HCEC 1CT (cell line): ENCODE data around the gene MARCKSL1.

Experiments used
- DNase-seq: peaks from one replicate; pipeline ENCODE4 v3.0.0-alpha.2; 2017

MARCKSL1 gene

DNA sequence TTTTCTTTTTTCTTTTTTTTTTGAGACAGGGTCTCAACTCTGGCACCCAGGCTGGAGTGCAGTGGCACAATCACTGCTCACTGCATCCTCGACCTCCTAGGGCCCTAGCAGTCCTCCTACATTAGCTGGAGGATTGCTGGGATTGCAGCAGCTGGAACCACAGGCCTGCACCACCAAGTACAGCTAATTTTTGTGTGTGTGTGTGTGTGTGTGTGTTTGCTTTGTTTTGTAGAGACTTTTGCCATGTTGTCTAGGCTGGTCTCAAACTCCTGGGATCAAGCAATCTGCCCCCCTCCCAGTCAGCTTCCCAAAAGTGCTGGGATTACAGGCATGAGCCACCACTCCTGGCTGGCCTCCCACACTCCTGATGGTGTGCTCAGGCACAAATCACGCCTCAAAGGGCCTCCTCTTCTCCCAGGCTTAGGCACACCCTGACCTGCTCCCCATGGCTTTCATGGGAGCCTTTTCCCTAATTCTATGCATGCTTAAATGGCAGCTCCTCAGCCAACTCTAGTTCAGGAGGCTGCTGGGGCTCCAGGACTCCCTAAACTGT lies 16.9 kb upstream of the MARCKSL1 start:
- no peak for DNase-seq

GRCh38 chr1:32352239-32352745 lies 16.3 kb upstream of the MARCKSL1 start:
- no peak for DNase-seq

GRCh38 chr1:32351399-32352238 lies 15.6 kb upstream of the MARCKSL1 start:
- DNase-seq: peak; percentile 90

DNA sequence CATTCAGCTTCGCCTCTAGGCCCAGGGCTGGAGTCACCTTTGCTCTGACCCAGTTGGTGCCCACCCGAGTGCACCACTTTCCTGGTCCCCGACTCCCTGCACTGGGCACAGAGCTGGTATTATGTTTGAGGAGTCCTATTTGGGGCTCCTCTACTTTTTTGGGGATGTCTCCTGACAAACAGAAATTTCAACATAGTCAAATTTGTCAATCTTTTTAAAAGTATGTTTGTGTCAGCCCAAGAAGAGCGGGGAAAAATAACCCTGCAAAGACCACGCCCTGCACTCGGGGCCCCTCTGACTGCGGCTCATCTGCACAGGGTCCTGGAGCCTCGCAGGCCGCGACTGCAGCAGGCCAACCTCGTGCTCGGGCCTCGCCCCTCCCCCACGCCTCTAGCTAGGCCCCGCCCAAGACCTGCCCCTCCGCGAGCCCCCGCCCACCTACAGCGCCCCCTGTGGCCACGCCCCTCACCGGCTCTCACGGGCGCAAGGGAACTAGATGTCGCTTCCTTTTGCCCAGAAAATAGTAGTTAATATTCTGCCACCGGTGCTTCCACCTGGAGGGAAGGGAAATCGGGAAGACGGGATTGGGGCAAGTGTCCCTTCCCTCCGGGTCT lies 14.9 kb upstream of the MARCKSL1 start:
- DNase-seq: peak; percentile 62

DNA sequence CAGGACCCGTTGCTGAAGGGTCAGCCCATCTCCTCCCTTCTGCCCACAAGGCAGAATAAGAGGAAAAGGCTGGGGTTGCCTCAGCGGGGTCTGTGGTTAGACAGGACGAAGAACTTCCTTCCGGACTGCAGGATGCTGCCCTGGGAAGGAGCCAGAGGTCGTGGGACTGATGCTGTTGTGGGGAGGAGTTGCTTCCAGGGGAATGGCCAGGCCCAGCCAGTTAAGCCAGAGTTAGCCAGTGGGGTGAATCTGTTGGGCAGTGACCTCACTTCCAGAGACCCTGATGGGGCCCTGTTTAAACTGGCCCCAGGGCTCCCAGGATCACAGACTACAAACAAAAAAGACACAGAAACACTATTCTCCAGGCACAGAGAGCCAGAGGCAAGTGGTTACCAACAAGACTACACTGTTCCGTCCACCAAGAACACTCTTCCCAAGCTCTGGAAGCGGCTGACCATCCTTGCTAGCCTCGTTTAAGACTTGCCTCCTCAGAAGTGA lies 13.2 kb upstream of the MARCKSL1 start:
- DNase-seq: peak; percentile 84

DNA sequence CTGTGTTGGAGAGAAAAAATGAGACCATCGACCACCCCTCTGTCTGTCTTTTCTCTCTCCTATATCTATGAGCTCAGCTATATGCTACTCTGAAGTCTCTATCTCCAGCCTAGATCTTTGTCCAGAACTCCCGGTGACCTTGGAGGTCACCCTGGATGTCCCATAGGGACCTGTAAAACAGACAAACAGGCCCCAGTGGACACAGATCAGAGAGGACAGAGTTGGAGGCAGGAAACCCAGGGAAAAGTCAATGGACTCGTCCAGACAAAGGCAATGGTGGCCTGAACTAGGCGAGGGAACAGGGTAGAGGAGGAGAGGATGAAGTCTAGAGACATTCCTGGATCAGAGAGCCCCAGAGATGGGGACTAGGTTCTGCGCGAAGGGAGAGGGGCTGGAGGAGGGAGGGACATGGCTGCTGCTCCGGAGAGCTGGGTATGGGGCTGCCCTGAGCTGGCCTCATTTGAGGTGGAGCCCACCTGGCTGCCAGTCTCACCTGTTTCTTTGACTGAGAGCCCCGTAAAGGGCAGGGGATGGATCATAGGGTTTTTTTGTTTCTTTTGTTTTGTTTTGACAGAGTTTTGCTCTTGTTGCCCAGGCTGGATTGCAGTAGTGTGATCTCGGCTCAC lies 10.6 kb upstream of the MARCKSL1 start:
- no peak for DNase-seq

- DNase-seq: peak; percentile 20
Measured at GRCh38 chr1:32345289-32345827, 9.3 kb upstream of the MARCKSL1 start.

DNA sequence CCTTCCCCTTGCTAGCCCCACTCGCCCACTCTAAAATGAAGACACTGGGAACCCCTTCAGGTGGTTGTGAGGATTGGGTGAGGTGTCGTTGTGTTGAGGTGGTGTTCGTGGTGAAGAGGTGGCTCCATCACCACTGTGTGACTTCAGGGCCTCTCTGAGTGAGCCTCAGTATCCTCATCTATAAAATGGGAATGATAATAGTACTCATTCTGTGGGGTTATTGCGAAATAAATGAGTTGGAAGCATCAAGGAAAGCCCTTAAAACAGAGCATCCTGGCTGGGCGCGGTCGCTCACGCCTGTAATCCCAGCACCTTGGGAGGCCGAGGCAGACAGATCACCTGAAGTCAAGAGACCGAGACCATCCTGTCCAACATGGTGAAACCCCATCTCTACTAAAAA lies 6.7 kb upstream of the MARCKSL1 start:
- DNase-seq: no peak

GRCh38 chr1:32341971-32342370 lies 5.9 kb upstream of the MARCKSL1 start:
- DNase-seq: no peak

DNA sequence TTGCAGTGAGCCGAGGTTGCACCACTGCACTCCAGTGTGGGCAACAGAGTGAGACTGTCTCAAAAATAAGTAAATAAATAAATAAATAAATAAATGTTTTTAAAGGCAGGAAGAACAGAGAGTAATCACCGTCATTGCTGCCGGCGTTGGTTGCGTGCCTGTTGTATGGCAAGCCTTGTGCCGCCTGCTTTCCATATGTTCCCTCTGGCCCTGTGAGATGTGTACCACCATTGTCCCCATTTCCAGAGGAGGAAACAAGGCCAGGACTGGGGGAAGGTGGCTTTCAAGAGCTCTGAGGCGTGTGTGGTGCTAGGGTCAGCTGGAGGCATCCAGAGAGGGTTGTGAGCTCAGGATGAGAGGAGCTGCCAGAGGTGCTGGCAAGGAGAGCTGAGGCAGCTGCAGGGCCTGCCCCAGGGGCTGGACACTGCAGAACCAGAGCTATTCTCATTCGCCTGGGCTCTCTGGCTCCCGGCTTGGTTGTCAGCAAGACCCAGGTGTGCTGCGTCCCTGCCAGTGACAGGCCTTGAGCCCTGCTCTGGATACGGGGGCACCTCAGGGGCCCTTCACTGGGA lies 5.2 kb upstream of the MARCKSL1 start:
- DNase-seq: no peak

- DNase-seq: no peak
Measured at GRCh38 chr1:32339363-32339978, 3.4 kb upstream of the MARCKSL1 start.

GRCh38 chr1:32338637-32339145 lies 2.7 kb upstream of the MARCKSL1 start:
- DNase-seq: no peak

DNA sequence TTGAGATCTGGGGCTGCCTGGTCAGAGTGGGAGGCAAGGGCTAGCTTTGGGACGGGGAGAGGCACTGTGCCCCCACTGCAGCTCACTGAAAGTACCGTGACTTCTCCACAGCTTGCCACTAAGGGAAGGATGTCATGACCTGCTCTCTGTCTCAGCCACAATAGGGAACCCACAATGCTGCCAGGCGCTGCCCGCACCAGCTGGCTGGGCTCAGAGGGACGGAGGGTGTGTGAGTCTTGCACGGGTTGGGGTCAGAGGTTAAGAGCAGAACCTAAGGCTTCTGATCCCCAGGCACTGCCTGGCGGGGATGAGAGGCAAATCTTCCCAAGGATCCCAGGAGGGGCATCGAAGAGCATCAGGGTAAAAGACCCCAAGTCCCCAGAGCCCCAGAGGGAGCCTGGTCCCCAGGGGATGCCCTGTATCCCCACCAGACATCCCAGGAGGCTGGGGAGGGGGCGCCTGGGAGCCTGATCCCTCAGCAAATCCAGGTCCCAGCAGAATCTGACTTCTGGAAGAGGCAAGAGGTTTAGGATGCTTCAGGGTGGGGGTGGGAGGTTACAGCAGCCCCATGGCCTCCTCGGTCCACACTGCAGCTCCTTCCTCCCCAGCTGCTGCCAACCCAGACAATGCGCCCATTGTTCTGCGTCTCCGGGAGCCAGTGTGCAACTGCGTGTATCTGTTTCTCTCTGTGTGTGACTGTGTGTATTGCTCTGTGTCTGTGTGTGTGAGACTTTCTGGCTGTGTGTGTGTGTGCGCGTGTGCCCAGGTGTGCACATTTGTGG lies 2.0 kb upstream of the MARCKSL1 start:
- DNase-seq: no peak

GRCh38 chr1:32336963-32337675 lies 1.1 kb upstream of the MARCKSL1 start:
- DNase-seq: no peak

- no peak for DNase-seq
Measured at GRCh38 chr1:32336591-32336932, 529 bp upstream of the MARCKSL1 start.

- no peak for DNase-seq
Measured at GRCh38 chr1:32335535-32335789, 571 bp downstream of the MARCKSL1 start.

GRCh38 chr1:32334864-32335534 lies 1.0 kb downstream of the MARCKSL1 start:
- DNase-seq: peak; percentile 22

DNA sequence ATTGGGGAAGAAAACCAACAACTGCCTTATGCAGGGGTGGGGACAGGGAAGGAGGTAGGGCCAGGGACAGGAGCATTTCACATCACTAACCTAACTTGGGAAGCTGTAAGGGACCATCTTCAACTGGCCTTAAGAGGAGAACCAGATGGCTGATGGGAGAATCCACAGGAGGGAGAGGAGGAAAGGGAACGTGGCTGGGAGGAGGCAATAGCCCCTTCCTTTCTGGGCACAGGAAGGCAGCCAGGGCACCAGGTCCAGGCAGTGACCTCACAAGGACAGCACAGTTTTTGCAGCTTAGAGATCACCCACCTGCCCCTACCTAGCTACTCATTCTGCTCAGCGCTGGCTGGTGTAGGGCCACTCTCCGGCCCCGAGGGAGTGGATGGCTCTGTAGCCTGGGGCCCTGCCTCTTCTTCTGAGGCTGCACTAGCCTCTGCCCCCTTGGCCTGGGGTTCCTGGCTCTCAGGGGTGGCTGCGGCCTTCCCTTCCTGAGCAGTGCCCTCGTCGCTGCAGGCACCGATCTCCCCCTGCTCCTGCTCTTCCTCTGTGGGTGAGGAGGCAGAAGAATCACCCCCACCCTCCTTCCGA lies 1.7 kb downstream of the MARCKSL1 start:
- DNase-seq: no peak

GRCh38 chr1:32333251-32333963 lies 2.6 kb downstream of the MARCKSL1 start:
- no peak for DNase-seq
